Breast epithelium (tissue), 3 donors: Measurements from ENCODE around the gene LUC7L3.

Experiments used
- CTCF ChIP-seq, 3 donors: fragments of 450-650 bp; IDR thresholded peaks; one replicate each; pipeline ENCODE4 v1.5.1; 2016 to 2017; ENCODE audit warnings: antibody characterized with exemption in 3 of 3, mild to moderate bottlenecking in 3 of 3, moderate library complexity in 3 of 3
- POLR2AphosphoS5 ChIP-seq, 3 donors: sonication (generic); formaldehyde crosslinking; IDR thresholded peaks; one replicate each; pipeline ENCODE4 v1.6.1; 2017; ENCODE audit warnings: antibody characterized with exemption in 3 of 3

- no peak for TF ChIP-seq CTCF (IDR thresholded peaks at IDR 0.05)
- no peak for TF ChIP-seq POLR2AphosphoS5 (IDR thresholded peaks at IDR 0.05)
These were observed 52.8 kb downstream of the LUC7L3 start for GRCh38 chr17:50771991-50772785.
